Calu3 (cell line): ENCODE data around the gene GTPBP4. TPM values are rescaled to one million over a fixed set of nuclear protein-coding genes. Genes with fewer than 3 reads are reported as not detected.
"Not testable (repeated sequence)": the region's sequence is repeated elsewhere in the genome, so short reads cannot be mapped to it uniquely, and the experiment has no call there.

ENCODE experiments used
- BruUV-seq: library from RNA; stranded (reverse); fragments of 400-500 nt; replicated peaks from 2 replicates; lab custom pipeline; 2021; lab: Mats Ljungman, UMichigan
- CTCF ChIA-PET: fragments of 300-600 bp; sonication (Branson Sonifier 250); formaldehyde crosslinking; loops from one replicate; lab custom pipeline; 2022; ENCODE audit warnings: antibody characterized with exemption; lab: Charles Lee
- DNase-seq: peaks from one replicate; pipeline ENCODE4 v3.0.0; 2022
- H3K27ac Mint-ChIP-seq: one replicate; pipeline ENCODE4 v1.8.0; 2022; ENCODE audit warnings: mixed read lengths; ENCODE audit not compliant: unreplicated experiment
- H3K27me3 Mint-ChIP-seq: one replicate; pipeline ENCODE4 v1.8.0; 2022; ENCODE audit warnings: mixed read lengths; ENCODE audit not compliant: unreplicated experiment
- H3K36me3 Mint-ChIP-seq: one replicate; pipeline ENCODE4 v1.8.0; 2022; ENCODE audit warnings: mild to moderate bottlenecking, moderate library complexity, mixed read lengths; ENCODE audit not compliant: insufficient read depth, unreplicated experiment
- H3K4me1 Mint-ChIP-seq: one replicate; pipeline ENCODE4 v1.8.0; 2022; ENCODE audit warnings: mild to moderate bottlenecking, low read depth, mixed read lengths; ENCODE audit not compliant: unreplicated experiment
- H3K4me3 Mint-ChIP-seq: one replicate; pipeline ENCODE4 v1.8.0; 2022; ENCODE audit warnings: mild to moderate bottlenecking, low read depth, moderate library complexity, mixed read lengths; ENCODE audit not compliant: unreplicated experiment
- H3K9me3 Mint-ChIP-seq: one replicate; pipeline ENCODE4 v1.8.0; 2022; ENCODE audit warnings: low read depth, mixed read lengths; ENCODE audit not compliant: unreplicated experiment
- CTCF ChIP-seq: fragments of 200-600 bp; IDR thresholded peaks from one replicate; pipeline ENCODE4 v1.8.0; 2022; ENCODE audit warnings: antibody characterized with exemption; ENCODE audit not compliant: unreplicated experiment
- intact Hi-C: fragments of 100-400 bp; cut with micrococcal nuclease; formaldehyde crosslinking; loops from one replicate; pipeline ENCODE4 v1.10.0; 2022; ENCODE audit not compliant: unreplicated experiment
- total RNA-seq: library from RNA; stranded (reverse); gene quantifications from 2 replicates; pipeline ENCODE4 v1.2.3, GENCODE V29; 2022

The GTPBP4 gene
- total RNA-seq, 1 experiment from 2014 or later: 123 TPM

- Mint-ChIP-seq H3K4me1 (peaks cover 39% of the 10 kb centered on the region), H3K4me3 (no peak overlapping the region), H3K27me3 (no peaks in the 10 kb centered on the region), H3K36me3 (peaks cover 47% of the 10 kb centered on the region), H3K27ac (no peak overlapping the region), H3K9me3 (no peaks in the 10 kb centered on the region)
- no TSS peak for BruUV-seq
- DNase-seq: no peak
- CTCF ChIA-PET: no interaction called here
- TF ChIP-seq CTCF: no peak
- intact Hi-C loops: no loop called here
Observed at GRCh38 chr10:1059902-1060301, 71.7 kb downstream of the GTPBP4 start.

DNA sequence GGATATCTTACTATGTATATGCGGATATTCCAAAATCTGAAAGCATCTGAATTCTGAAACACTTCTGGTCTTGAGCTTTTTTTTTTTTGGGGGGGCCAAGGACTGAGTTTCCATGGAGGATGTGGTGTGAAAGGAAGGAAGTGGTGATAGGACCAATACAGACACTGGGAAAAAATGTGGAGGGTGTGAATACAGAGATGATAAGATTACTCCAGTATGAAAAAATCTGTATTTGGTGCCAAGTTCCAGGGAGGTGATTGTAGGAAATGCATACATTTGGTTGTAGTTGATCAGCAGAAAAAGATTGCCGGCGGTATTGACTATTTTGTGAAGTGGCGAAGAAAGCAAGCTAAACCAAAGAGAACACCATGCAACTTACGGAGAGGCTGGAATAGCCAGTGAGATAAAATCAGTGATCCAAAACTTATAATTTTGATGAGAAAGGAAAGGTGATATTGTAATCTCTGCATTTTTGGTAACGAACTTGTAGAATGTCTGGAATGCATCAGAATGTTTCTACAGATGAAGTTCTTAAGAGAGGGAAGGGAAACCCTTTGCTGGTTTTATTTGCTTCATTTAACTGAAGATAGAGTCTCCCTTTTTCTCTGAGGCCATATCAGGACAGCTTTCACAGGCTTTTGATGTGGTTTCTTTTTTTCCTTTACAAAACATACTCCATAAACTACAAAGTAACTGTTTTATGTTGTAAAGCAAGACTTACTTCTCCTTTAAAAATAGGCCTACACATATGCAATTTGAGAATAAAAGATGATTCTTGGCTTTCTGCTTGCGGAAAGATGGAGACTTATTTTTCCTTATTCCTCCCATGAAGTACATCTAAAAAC is 73.9 kb downstream of the GTPBP4 start:
- BruUV-seq: no TSS peak
- H3K36me3 Mint-ChIP-seq: peaks cover 25% of the 10 kb centered on the region
- H3K27me3 Mint-ChIP-seq: no peaks in the 10 kb centered on the region
- no peak for TF ChIP-seq CTCF
- H3K4me3 Mint-ChIP-seq: no peak overlapping the region
- H3K4me1 Mint-ChIP-seq: peaks cover 40% of the 10 kb centered on the region
- no peak for DNase-seq
- intact Hi-C loops: no loop called here
- H3K9me3 Mint-ChIP-seq: no peaks in the 10 kb centered on the region
- CTCF ChIA-PET: no interaction called here
- peak overlapping the region; percentile 43 for H3K27ac Mint-ChIP-seq

GRCh38 chr10:1063232-1063865 is 75.1 kb downstream of the GTPBP4 start:
- BruUV-seq: no TSS peak
- no peak overlapping the region for H3K27ac Mint-ChIP-seq
- peaks cover 31% of the 10 kb centered on the region for H3K4me1 Mint-ChIP-seq
- CTCF ChIA-PET: no interaction called here
- H3K9me3 Mint-ChIP-seq: no peaks in the 10 kb centered on the region
- intact Hi-C loops: no loop called here
- H3K36me3 Mint-ChIP-seq: peaks cover 21% of the 10 kb centered on the region
- no peaks in the 10 kb centered on the region for H3K27me3 Mint-ChIP-seq
- H3K4me3 Mint-ChIP-seq: no peak overlapping the region
- no peak for DNase-seq
- TF ChIP-seq CTCF: no peak

GRCh38 chr10:1064964-1065247 is 76.7 kb downstream of the GTPBP4 start:
- no TSS peak for BruUV-seq
- H3K27me3 Mint-ChIP-seq: no peaks in the 10 kb centered on the region
- no peak for DNase-seq
- H3K4me3 Mint-ChIP-seq: no peak overlapping the region
- no peaks in the 10 kb centered on the region for H3K9me3 Mint-ChIP-seq
- H3K27ac Mint-ChIP-seq: no peak overlapping the region
- CTCF ChIA-PET: interaction anchor here (0.9 kb wide), 1 partner anchor 304 kb away, joined by 3 read pairs; no protein-coding TSS in a partner anchor
- no peak for TF ChIP-seq CTCF
- H3K4me1 Mint-ChIP-seq: peaks cover 44% of the 10 kb centered on the region
- intact Hi-C loops: no loop called here
- H3K36me3 Mint-ChIP-seq: peaks cover 20% of the 10 kb centered on the region

DNA sequence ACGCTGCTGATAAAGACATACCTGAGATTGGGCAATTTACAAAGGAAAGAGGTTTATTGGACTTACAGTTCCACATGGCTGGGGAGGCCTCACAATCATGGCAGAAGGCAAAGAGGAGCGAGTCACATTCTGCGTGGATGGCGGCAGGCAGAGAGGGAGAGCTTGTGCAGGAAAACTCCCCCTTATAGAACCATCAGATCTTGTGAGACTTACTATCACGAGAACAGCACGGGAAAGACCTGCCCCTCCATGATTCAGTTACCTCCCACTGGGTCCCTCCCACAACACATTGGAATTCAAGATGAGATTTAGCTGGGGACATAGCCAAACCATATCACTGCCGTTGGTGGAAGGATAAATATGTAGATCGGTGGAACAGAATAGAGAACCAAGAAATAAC is 78.5 kb downstream of the GTPBP4 start:
- Mint-ChIP-seq H3K36me3 (peaks cover 20% of the 10 kb centered on the region), H3K4me1 (peaks cover 43% of the 10 kb centered on the region)
- H3K4me3 Mint-ChIP-seq, H3K27ac Mint-ChIP-seq, H3K27me3 Mint-ChIP-seq, intact Hi-C loops, DNase-seq, BruUV-seq, CTCF ChIA-PET, H3K9me3 Mint-ChIP-seq: not testable (repeated sequence)
